GM19452 (cell line): ENCODE data around the gene GCGR.

Experiments
- ATAC-seq: cut with Tn5 transposase; IDR thresholded peaks from one replicate; pipeline ENCODE4 v1.9.1; 2021; ENCODE audit not compliant: unreplicated experiment

GCGR gene

DNA sequence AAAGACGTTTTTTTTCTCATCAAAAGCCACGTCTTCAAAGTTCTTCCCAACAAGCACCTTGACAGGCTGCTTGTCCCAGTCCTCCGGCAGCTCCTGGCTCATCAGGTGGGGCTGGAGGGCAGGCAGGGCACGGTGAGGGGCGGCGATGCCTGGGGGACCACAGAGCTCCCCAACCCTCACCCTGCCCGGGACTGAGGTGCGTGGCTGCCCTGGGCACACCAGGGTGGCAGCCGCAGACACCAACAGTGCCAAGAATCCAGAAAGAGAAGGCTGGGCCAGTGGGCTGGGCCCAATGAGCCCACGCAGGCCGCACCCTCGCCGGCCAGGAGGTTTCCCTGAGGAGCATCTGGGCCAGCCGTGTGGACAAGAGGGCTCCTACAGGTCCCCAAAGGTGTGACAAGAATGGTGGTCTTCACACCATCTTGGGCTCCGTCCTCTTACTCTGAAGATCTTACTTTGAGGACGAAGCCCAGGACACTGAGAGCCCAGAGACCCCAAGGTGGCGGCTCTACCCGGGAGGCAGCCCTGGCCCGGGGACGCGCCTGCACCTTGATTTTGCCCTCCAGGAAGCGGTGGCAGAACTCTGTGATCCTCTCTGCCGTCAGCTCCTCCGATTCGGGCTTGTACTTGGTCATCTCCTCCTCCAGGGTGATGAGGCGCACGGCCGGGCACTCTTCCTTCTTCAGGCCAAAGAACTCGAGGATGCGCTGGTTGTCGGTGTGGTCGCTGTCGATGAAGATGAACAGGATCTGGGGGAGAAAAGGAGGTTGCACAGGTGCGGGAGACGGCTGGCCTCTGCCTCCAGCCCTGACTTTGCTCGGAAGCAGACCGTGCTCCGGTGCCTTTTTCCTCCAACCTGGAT, 42.2 kb downstream of the GCGR start:
- ATAC-seq: no peak

DNA sequence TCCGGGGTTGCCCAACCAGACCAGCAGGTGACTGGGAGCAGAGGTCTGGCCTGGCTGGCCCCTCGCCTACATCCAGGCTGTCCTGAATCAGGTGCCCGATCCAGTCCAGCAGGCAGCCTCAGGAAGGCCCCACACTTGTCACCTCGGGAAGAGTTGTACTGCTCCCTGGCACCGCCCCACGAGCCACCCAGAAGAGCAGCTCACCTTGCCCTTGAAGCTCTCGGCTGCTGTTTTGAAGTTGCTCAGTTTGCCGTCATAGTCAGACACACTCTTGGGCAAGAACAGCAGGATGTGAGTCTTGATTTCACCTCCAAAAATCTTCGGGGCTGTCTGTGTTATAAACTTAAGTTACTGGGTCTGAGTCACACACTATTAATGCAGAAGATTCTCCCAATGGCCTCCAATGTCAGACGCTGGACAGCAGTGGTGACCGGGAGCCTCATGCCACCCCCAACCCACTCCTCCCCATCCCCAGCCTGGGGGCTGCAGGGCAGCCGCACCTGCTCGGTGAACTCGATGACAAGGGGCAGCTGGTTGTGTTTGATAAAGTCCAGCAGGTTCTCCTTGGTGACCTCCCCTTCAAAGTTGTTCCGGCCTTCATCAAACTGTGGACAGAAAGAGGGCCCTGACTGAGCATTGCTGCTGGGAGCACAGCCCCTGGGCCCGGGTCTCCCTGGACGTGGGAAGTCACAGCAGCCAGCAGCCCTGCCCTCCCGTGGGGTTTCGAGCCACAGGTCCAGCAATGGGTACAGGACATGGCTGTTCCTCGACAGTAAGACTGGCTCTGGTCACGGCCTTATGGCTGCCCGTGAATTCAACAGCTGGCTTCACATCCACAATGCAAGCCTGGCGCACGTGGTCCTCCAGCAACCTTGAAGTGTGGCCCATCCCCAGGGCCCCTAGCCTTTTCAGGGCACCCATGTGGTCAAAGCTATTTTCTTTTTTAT, 43.1 kb downstream of the GCGR start:
- ATAC-seq: no peak

DNA sequence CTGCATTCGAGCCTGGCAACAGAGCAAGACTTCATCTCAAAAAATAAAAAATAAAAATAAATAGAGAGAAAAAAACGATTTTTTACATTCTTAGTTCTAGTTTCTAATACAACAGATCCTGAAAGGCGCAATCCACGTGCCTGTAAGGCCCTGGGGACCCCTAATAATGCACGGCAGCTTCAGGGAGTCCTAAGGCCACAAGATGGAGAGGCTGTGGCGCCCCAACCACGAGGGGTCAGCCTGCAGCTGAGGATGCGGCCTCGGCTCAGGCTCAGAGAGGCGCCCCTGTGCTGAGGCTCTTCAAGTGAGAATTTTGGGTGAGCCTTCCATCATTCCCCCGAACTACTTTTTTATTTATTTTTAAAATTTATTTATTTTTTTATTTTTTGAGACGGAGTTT, 45.5 kb downstream of the GCGR start:
- no peak for ATAC-seq

DNA sequence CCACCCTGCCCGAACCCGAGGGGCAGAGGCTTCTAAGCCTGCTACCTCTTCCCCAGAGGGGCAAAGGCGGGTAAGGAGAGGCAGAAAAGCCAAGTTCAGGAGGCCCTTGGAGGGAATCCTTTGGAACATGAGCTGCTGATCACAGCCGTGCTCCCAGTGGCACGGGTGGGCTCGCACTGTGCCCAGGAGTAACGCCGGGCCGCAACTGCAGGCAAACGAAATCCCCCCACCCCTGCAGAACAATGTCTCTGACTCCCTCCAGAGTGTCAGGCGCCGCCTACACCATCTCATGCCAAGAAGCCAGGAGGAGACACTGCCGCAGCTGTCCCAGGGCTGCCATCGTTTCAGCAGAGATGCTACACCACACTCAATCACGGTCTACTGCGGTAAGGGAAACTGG, 47.5 kb downstream of the GCGR start:
- no peak for ATAC-seq

DNA sequence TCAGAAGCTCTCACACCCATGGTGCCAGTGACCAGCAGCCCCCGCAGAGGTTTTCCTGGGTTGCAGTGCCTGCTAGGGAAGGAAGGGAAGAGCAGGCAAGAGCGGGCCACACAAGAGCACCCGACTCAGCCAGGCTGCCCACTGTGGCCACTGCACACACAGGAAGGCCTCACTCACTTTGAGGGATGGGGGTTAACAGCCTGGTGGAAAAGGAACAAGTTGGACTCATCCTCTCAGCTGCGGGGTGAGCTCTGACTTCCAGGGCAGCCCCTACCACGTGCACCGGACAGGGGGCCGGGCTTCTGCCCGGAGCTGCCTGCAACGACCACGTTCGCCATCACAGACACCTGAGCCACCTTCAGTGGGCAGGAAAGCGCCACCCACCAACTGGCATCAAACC, 48.3 kb downstream of the GCGR start:
- ATAC-seq: no peak

DNA sequence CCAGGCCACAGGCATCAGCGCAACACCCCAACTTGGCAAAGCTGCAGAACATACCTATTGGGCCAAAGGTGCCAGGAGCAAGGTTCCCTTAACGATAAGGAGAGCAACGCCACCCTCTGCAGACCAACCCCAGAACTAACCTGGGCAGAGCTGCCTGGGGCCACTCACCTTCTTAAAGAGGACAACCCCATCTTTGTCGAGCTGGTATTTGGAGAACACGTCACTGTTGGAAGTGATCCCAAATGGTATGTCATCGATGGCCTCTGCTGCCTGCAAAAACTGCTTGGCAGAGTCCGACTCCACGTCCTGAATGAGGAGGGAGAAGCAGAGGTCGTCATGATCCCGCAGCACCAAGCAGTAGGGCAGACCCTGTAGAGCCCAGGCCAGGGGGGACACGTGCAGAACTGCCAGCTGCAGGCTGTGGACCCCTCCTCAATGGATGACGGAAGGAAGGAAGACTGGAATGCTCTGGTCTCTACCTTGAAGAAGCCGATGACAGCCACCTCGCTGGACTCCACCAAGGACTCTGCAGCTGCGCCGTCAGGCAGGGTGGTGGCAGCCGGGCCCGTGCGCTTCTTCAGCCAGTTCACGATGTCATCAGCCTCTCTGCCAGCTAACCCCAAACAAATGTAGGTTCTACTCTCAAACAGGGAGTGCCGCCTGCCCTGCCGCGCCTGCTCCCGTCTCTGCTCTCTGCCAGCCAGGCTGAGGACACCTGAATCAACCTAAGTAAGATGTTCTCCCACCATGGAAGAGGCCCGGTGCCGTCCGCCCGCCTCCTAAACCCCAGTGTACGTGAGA, 51.2 kb downstream of the GCGR start:
- no peak for ATAC-seq

DNA sequence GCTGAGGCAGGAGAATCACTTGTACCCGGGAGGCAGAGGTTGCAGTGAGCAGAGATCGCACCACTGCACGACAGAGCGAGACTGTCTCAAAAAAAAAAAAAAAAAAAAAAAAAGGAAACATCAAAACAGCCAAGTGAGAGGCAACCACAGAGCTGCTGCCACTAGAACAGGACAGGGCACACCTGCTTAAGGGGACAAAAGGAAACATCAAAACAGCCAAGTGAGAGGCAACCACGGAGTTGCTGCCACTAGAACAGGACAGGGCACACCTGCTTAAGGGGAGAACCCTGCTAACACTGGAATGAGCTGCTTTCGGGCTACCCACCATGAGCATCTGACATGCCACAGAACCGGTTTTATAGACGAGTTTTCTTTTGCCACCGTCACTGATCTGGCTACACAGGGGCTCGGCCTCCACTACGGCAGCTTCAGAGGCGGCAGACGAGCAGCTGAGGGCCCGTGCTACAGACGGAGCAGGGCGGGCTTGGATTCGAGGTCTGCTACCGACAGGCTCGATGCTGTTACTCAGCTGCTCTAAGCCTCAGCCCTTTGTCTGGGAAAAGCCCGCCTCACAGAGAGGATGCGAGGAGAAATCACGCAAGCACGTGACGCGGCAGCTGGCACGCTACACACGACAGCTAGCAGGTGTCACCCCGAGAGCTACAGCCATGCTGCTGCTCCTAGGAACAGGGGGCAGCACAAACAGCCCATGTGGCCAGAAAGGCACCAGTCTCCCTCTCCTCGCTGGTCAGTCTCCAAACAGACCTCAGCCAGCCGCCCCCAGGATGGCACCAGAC, 54.4 kb downstream of the GCGR start:
- ATAC-seq: no peak

DNA sequence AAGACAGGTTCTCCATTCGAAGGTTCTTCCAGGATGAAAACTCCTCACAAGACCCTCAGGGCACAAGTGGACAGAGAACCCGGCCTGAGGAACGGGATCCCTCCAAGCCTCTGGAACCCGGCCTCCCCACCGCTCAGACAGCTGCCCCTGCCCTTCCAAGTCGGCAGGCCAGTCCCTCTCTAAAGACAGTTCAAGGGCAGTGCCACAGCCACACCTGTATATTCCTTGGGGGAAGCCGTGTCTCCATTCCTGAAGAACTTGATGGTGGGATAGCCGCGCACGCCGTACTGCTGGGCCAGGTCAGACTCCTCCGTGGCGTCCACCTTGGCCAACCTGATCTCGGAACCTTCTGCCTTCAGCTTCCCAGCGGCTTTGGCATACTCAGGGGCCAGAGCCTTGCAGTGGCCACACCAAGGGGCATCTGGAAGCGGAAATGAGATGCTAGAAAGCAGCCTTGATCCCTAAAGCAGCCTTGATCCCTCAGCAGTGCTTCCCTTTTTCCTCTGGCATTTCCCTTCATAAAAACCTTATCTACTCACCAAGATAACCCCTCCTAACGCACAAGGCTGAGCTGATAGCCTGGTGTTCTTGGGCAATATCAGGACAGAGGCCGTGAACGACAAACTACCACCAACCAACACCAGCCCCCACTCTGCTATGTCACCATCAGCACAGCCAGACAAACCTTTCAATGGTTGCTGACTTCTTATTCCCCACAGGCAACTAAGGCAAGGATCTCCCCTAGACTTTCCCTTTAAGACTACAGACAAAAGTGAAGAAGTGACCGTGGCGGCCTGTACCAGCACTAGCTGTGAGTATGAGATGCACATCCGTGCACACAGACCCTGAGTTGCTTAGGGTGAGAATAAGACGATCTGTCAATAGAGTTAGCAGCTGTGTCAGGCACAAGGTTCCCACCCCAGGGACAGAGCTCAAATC, 55.3 kb downstream of the GCGR start:
- no peak for ATAC-seq

DNA sequence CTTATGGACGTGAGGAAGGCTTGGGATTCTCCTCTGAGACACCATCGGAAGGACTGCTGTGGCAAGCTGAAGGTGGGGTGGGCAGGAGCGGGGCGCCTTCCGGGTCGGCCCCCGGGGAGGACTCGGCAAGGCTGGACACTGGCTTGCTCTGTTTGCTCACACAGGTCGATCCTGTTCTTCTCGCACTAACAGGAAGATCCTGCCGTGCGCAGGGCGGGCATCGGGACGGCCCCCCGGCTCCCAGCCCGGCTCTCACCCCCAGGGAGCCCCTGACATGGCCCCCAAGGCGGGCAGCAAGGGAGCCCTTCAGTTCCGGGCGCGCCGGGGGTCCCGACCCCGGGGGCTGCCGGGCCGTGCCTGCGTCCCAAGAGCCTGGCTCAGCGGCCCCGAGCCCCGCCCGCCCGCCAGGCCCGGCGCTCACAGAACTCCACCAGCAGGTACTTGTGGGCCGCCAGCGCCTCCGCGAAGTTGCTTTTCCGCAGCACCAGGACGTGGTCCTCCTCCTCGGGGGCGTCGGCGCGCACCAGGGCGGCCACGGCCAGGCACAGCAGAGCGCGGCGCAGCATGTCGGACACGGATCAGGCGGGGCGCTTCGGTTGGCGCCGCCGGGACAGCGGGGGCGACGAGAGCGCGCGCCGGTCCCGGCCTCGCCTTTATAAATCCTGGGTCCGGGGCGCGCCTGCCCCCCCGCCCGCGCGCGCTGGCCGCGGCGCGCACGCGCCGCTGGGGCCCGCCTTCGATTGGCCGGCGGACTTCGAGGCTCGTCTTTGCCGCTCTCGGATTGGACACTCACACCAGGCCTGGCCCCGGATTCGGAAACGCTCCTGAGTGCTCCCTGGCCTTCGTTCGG, 56.2 kb downstream of the GCGR start, which contains the start of gene P4HB:
P4HB (minus strand) TSS at position 630 of the 850 bp plus-strand sequence; CDS start at position 566, 64 bp downstream.
- ATAC-seq: peak; percentile 69

DNA sequence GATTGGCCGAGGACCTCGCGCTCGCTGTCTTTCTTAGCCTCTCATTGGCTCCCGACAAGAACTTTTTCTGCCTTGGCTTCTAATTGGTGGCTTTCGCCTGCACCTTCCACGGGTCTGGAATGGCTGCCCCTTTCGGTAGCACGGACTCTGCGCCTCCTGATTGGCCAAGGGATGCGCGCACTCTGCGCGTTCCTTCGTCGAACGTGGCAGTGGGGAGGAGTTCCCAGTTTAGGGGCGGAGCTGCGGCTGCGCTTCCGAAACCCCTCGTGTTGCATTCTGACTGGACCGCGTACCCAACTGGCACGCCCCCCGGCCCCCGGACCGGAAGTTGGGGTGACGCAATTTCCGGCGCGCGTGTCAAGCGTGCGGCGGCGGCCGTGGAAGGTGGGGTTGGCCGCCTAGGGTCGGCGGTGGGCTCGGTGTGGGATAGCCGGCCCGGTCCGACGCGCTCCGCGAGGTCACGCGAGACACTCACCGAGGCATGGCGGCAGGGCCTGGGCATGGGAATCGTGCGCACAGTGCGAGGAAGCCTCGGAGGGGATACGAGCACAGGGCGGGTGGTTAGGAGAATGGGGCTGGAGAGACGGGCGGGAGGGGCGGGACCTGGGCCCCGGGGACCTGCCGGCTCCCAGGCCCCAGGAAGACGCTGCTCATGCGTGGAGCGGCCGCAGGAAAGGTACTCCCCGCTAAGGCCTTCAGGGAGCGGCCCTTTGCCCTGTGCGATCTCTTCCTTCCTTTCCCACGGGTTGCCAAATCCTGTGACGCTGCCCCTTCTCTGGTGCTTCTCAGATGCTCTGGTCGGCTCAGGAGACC, 57.0 kb downstream of the GCGR start:
- peak; percentile 80 for ATAC-seq

DNA sequence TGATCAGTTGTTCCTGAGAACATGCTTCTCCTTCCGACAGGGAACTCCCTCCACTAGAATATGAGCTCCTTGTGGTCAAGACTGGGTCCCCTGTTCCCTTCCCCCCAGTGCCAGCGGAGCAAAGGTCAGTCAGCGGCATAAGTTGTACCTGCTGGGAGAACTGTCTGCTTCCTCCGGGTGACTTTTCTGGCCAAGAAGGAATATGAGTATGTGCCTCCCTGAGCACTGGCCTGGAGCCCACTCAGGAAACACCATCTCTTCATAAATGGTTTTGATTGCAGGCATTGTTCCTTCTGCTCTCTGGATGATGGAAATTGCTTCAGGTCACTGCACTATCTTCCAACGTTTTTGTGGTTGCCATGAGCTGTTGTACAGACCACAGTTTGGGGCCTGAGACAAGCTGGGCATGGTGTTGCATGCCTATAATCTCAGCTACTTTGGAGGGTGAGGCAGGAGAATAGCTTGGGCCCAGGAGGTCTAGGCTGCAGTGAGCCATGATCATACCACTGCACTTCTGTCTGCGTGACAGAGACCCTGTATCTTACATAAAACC, 59.2 kb downstream of the GCGR start:
- ATAC-seq: no peak
